Measurements from ENCODE around the gene MACC1.

The MACC1 gene

DNA sequence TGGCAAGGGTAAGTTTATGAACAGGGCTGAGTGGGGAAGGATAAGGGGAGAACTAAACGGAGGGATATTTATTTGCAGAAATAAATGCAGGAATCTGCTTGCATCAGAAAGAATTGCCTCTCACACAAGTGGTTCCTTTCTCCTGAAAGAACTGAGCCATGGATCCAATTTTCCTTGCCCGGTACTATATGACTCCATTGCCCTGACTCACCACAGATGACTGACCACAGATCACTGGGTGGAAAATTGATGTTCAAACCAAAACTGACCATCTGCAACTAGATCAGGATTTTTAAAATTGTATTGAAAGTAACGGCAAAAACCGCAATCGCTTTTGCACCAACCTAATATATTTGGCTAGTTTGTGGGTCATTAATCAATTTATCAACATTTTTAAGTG is 6.2 kb upstream of the MACC1 start:
- in situ Hi-C loops (cut with HindIII; ENCODE audit: low pct_ligation_motif_present, low sequenced_read_pairs), result no loop called here
- no peaks in the 10 kb centered on the region for H3K36me3 ChIP-seq (replicated peaks)
- H3K27ac ChIP-seq, result no peak overlapping the region
- no peak for DNase-seq
- TF ChIP-seq, protein P1, sequence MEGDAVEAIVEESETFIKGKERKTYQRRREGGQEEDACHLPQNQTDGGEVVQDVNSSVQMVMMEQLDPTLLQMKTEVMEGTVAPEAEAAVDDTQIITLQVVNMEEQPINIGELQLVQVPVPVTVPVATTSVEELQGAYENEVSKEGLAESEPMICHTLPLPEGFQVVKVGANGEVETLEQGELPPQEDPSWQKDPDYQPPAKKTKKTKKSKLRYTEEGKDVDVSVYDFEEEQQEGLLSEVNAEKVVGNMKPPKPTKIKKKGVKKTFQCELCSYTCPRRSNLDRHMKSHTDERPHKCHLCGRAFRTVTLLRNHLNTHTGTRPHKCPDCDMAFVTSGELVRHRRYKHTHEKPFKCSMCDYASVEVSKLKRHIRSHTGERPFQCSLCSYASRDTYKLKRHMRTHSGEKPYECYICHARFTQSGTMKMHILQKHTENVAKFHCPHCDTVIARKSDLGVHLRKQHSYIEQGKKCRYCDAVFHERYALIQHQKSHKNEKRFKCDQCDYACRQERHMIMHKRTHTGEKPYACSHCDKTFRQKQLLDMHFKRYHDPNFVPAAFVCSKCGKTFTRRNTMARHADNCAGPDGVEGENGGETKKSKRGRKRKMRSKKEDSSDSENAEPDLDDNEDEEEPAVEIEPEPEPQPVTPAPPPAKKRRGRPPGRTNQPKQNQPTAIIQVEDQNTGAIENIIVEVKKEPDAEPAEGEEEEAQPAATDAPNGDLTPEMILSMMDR (IDR thresholded peaks at IDR 0.05; ENCODE audit: low read depth, low read length, missing control alignments), result no peak
- H3K4me3 ChIP-seq (ENCODE audit: low read depth, low read length), result no peak overlapping the region
- no peaks in the 10 kb centered on the region for H3K27me3 ChIP-seq (replicated peaks)

DNA sequence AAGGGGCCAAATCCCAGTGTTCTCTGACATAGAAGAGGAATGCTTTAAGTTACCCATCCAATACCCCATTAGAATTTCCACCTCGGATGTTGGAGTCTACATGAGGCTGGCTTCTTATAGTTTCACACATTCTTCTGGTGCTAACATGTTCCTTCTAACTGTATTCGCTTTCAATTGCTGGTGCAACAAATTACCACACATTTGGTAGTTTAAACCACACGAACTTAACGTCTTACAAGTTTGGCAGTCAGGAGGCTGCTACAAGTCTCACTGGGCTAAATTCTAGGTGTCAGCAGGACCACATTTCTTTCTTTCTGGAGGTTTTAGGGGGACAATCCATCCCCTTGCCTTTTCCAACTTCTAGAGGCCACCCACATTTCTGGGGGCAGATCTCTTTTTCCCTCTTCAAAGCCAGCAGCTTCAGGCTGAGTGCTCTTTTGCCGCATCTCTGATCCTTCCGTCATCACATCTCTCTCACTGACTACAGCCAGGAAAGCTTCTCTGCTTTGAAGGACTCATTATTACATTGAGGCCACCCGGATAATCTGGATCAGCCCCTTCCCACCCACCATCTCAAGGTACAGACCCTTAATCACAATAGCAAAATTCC is 5.1 kb upstream of the MACC1 start:
- Histone ChIP-seq H3K27me3 (replicated peaks) (no peaks in the 10 kb centered on the region), H3K4me3 (ENCODE audit: low read depth, low read length) (no peak overlapping the region), H3K36me3 (replicated peaks) (no peaks in the 10 kb centered on the region), H3K27ac (peak overlapping the region; percentile 94)
- in situ Hi-C loops (cut with HindIII; ENCODE audit: low pct_ligation_motif_present, low sequenced_read_pairs), result no loop called here
- TF ChIP-seq, protein P1 (IDR thresholded peaks at IDR 0.05; ENCODE audit: low read depth, low read length, missing control alignments), result no peak
- no peak for DNase-seq

DNA sequence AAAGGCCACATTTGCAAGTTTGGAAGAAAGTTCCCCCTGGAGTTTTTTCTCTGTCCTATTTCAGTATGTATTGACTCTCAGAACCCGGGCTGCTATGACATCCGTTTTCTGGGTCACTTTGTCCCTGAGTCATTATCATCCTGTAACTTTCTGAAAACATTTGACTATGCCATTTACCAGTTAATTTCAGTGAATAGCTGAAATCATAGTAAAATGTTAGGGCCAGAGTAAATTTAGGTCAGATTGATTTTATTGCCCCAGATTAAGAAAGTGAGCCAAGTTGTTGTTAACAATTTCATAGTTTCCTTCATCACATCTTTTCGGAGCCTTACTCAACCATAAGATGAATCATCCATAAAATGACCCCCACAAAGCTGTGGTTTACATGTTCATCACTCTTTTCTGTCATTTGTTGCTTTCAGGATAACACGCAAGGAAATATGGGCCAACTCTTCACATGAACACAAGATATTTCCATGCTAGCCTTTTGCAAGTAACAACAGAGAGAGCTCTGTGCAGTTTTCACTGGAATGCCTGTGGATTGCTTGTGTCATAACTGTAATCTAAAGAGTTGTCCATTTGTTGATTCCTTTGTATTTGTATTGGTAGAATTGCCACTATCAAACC is 3.9 kb upstream of the MACC1 start:
- TF ChIP-seq, protein P1 (IDR thresholded peaks at IDR 0.05; ENCODE audit: low read depth, low read length, missing control alignments), result no peak
- H3K4me3 ChIP-seq (ENCODE audit: low read depth, low read length), result no peak overlapping the region
- in situ Hi-C loops (cut with HindIII; ENCODE audit: low pct_ligation_motif_present, low sequenced_read_pairs), result no loop called here
- H3K36me3 ChIP-seq (replicated peaks), result no peaks in the 10 kb centered on the region
- DNase-seq, result peak; percentile 92
- H3K27me3 ChIP-seq (replicated peaks), result no peaks in the 10 kb centered on the region
- H3K27ac ChIP-seq, result peak overlapping the region; percentile 94

- Histone ChIP-seq H3K27ac (peak overlapping the region; percentile 94), H3K4me3 (ENCODE audit: low read depth, low read length) (no peak overlapping the region), H3K27me3 (replicated peaks) (no peaks in the 10 kb centered on the region), H3K36me3 (replicated peaks) (no peaks in the 10 kb centered on the region)
- in situ Hi-C loops (cut with HindIII; ENCODE audit: low pct_ligation_motif_present, low sequenced_read_pairs), result no loop called here
- TF ChIP-seq, protein P1 (IDR thresholded peaks at IDR 0.05; ENCODE audit: low read depth, low read length, missing control alignments), result no peak
- DNase-seq, result no peak
Observed at GRCh38 chr7:20220293-20220761, 3.1 kb upstream of the MACC1 start.

DNA sequence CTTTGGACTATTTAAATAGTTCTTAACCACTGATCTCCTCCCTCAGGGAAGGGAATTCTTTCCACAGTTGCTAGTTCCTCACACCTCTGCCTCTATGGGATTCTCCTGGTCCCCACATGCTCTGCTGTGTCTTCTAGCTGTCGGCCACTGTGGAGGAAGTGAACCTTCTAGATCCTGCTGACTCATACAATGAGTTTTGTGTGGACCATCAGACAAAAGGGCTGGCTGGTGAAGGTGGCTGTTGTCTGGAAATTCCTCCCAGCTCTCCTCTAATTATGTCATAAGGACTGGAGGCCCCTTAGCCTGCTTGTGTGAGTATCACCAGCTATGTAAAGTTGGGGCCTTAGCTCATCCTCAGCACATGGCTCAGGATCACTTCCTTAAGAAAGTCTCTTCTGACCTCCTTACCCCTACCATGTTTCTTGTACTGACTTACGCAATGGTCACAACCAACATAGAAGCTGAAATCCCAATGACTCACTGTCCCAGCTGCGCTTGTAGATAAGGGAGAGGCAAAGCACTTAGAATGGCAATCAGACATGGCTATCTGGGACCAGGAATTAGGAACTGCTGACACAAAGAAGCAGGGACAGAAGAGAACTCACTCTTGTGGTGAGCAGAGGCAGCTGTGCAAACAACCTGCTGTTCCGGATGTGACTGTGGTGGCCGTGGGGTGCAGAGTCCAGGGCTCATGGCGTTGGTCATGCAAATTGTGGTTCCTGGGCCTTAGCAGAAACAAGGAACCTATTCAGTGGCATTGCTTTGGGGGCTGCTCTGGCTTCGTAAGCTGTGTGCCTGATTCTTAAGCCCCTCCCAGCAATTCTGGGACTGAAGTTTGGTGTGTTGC is 2.5 kb upstream of the MACC1 start:
- Histone ChIP-seq H3K27me3 (replicated peaks) (no peaks in the 10 kb centered on the region), H3K36me3 (replicated peaks) (no peaks in the 10 kb centered on the region), H3K4me3 (ENCODE audit: low read depth, low read length) (no peak overlapping the region), H3K27ac (peak overlapping the region; percentile 94)
- TF ChIP-seq, protein P1 (IDR thresholded peaks at IDR 0.05; ENCODE audit: low read depth, low read length, missing control alignments), result no peak
- in situ Hi-C loops (cut with HindIII; ENCODE audit: low pct_ligation_motif_present, low sequenced_read_pairs), result no loop called here
- peak; percentile 98 for DNase-seq
